Measurements from ENCODE around the gene PATJ.

PATJ gene

DNA sequence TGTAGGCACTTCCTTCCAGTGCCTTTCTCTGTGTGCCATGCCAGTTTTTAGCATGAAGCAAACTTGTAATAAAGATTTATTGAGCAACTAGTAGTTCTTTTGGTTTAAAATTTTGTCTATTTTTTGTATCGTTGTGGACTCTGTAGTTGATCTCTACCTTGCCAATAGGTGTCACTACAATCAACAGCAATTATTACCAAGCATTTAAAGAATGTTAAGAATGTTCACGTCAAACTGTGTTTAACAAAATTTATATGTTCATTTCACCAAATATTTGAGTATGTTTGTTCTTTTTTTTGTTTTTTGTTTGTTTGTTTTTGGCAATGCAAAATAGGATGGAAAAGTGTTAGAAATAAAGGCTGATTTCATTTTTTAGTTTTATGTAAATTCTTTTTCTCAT, 208.1 kb downstream of the PATJ start:
- Histone ChIP-seq H3K4me1 (ENCODE audit: control insufficient read depth, insufficient read depth, low read length) (peaks cover 3% of the 10 kb centered on the region), H3K36me3 (ENCODE audit: control insufficient read depth in 2 of 2, insufficient read depth in 2 of 2, low read length in 2 of 2) (no peaks in the 10 kb centered on the region), H3K27me3 (ENCODE audit: control insufficient read depth in 1 of 2, insufficient read depth in 2 of 2, low read length in 2 of 2) (no peaks in the 10 kb centered on the region), H3K4me3 (ENCODE audit: low read length in 2 of 2) (no peak overlapping the region), H3K27ac (ENCODE audit: low read length) (no peak overlapping the region), H3K9me3 (ENCODE audit: control insufficient read depth in 2 of 2, low read length in 2 of 2) (no peaks in the 10 kb centered on the region), H3K9ac (ENCODE audit: low read length in 2 of 2) (no peak overlapping the region)

- no peak overlapping the region for H3K4me3 ChIP-seq (ENCODE audit: low read length in 2 of 2)
- no peak overlapping the region for H3K9ac ChIP-seq (ENCODE audit: low read length in 2 of 2)
- peaks cover 3% of the 10 kb centered on the region for H3K4me1 ChIP-seq (ENCODE audit: control insufficient read depth, insufficient read depth, low read length)
- H3K9me3 ChIP-seq (ENCODE audit: control insufficient read depth in 2 of 2, low read length in 2 of 2): no peaks in the 10 kb centered on the region
- no peak overlapping the region for H3K27ac ChIP-seq (ENCODE audit: low read length)
- no peaks in the 10 kb centered on the region for H3K27me3 ChIP-seq (ENCODE audit: control insufficient read depth in 1 of 2, insufficient read depth in 2 of 2, low read length in 2 of 2)
- H3K36me3 ChIP-seq (ENCODE audit: control insufficient read depth in 2 of 2, insufficient read depth in 2 of 2, low read length in 2 of 2): no peaks in the 10 kb centered on the region
These were observed 209.7 kb downstream of the PATJ start for GRCh38 chr1:61951731-61952580.

DNA sequence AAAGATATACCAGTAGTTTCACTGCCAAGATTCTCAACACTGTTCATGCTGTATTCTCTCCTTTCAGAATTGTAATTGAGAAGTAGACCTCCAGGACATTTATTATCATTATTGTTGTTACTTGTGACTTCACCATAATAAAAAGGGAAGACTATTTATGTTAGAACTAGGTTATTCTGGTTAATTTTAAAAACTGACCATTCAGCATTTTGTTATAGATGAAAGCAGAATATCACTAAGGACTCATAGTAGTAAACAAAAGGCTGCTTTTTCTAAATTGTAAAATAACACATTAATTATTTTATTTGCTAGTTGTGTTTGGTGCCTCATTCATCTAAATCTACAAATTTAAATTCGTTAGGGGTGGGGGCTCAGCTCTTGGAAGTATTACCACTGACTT, 210.4 kb downstream of the PATJ start:
- Histone ChIP-seq H3K36me3 (ENCODE audit: control insufficient read depth in 2 of 2, insufficient read depth in 2 of 2, low read length in 2 of 2) (no peaks in the 10 kb centered on the region), H3K4me3 (ENCODE audit: low read length in 2 of 2) (no peak overlapping the region), H3K27me3 (ENCODE audit: control insufficient read depth in 1 of 2, insufficient read depth in 2 of 2, low read length in 2 of 2) (no peaks in the 10 kb centered on the region), H3K9me3 (ENCODE audit: control insufficient read depth in 2 of 2, low read length in 2 of 2) (no peaks in the 10 kb centered on the region), H3K9ac (ENCODE audit: low read length in 2 of 2) (no peak overlapping the region), H3K4me1 (ENCODE audit: control insufficient read depth, insufficient read depth, low read length) (peaks cover 3% of the 10 kb centered on the region), H3K27ac (ENCODE audit: low read length) (no peak overlapping the region)

- Histone ChIP-seq H3K9me3 (ENCODE audit: control insufficient read depth in 2 of 2, low read length in 2 of 2) (no peaks in the 10 kb centered on the region), H3K27me3 (ENCODE audit: control insufficient read depth in 1 of 2, insufficient read depth in 2 of 2, low read length in 2 of 2) (no peaks in the 10 kb centered on the region), H3K4me3 (ENCODE audit: low read length in 2 of 2) (no peak overlapping the region), H3K27ac (ENCODE audit: low read length) (no peak overlapping the region), H3K36me3 (ENCODE audit: control insufficient read depth in 2 of 2, insufficient read depth in 2 of 2, low read length in 2 of 2) (no peaks in the 10 kb centered on the region), H3K4me1 (ENCODE audit: control insufficient read depth, insufficient read depth, low read length) (peaks cover 3% of the 10 kb centered on the region), H3K9ac (ENCODE audit: low read length in 2 of 2) (no peak overlapping the region)
These were observed 211.0 kb downstream of the PATJ start for GRCh38 chr1:61953076-61953789.

GRCh38 chr1:61953790-61954150, 211.5 kb downstream of the PATJ start:
- H3K4me3 ChIP-seq (ENCODE audit: low read length in 2 of 2): no peak overlapping the region
- no peaks in the 10 kb centered on the region for H3K27me3 ChIP-seq (ENCODE audit: control insufficient read depth in 1 of 2, insufficient read depth in 2 of 2, low read length in 2 of 2)
- no peaks in the 10 kb centered on the region for H3K9me3 ChIP-seq (ENCODE audit: control insufficient read depth in 2 of 2, low read length in 2 of 2)
- peaks cover 3% of the 10 kb centered on the region for H3K4me1 ChIP-seq (ENCODE audit: control insufficient read depth, insufficient read depth, low read length)
- no peak overlapping the region for H3K9ac ChIP-seq (ENCODE audit: low read length in 2 of 2)
- no peaks in the 10 kb centered on the region for H3K36me3 ChIP-seq (ENCODE audit: control insufficient read depth in 2 of 2, insufficient read depth in 2 of 2, low read length in 2 of 2)
- H3K27ac ChIP-seq (ENCODE audit: low read length): no peak overlapping the region

GRCh38 chr1:61955261-61955660, 213.0 kb downstream of the PATJ start:
- Histone ChIP-seq H3K9ac (ENCODE audit: low read length in 2 of 2) (no peak overlapping the region), H3K4me3 (ENCODE audit: low read length in 2 of 2) (no peak overlapping the region), H3K27ac (ENCODE audit: low read length) (no peak overlapping the region), H3K27me3 (ENCODE audit: control insufficient read depth in 1 of 2, insufficient read depth in 2 of 2, low read length in 2 of 2) (no peaks in the 10 kb centered on the region), H3K9me3 (ENCODE audit: control insufficient read depth in 2 of 2, low read length in 2 of 2) (no peaks in the 10 kb centered on the region), H3K36me3 (ENCODE audit: control insufficient read depth in 2 of 2, insufficient read depth in 2 of 2, low read length in 2 of 2) (no peaks in the 10 kb centered on the region), H3K4me1 (ENCODE audit: control insufficient read depth, insufficient read depth, low read length) (peaks cover 3% of the 10 kb centered on the region)

DNA sequence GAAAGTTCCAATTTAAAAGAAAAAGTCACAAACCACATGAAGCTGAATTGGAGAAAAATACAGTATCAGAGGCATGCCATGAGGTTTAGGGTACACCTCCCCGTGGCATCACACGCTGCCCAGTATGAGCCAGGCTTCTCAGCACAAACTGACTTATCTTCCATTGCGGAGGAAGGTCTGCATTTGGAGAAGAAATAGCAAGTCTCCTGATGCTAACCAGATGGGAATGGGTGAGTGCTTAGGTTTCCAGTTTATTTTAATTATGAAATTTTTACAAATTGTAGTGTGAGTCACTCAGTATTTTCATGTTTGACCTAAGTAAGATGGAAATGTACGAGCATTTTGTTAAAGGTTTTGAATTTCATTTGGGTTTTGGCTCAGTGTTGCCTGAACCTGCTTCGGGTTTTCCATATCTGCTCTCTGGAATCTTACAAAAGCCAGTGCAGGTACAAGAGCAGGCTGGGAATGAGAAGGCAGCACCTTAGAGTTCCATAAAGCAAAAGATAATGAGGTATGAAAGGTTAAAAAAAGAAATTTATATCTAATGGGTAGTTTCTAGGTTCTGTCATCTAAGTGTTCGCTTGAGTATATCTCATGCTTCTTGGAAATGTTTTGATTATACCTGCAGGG, 213.9 kb downstream of the PATJ start:
- Histone ChIP-seq H3K9ac (ENCODE audit: low read length in 2 of 2) (no peak overlapping the region), H3K9me3 (ENCODE audit: control insufficient read depth in 2 of 2, low read length in 2 of 2) (no peaks in the 10 kb centered on the region), H3K36me3 (ENCODE audit: control insufficient read depth in 2 of 2, insufficient read depth in 2 of 2, low read length in 2 of 2) (no peaks in the 10 kb centered on the region), H3K27ac (ENCODE audit: low read length) (no peak overlapping the region), H3K4me3 (ENCODE audit: low read length in 2 of 2) (no peak overlapping the region), H3K27me3 (ENCODE audit: control insufficient read depth in 1 of 2, insufficient read depth in 2 of 2, low read length in 2 of 2) (no peaks in the 10 kb centered on the region), H3K4me1 (ENCODE audit: control insufficient read depth, insufficient read depth, low read length) (peaks cover 3% of the 10 kb centered on the region)

GRCh38 chr1:61956784-61957183, 214.5 kb downstream of the PATJ start:
- H3K36me3 ChIP-seq (ENCODE audit: control insufficient read depth in 2 of 2, insufficient read depth in 2 of 2, low read length in 2 of 2): no peaks in the 10 kb centered on the region
- H3K4me3 ChIP-seq (ENCODE audit: low read length in 2 of 2): no peak overlapping the region
- H3K27me3 ChIP-seq (ENCODE audit: control insufficient read depth in 1 of 2, insufficient read depth in 2 of 2, low read length in 2 of 2): no peaks in the 10 kb centered on the region
- H3K27ac ChIP-seq (ENCODE audit: low read length): no peak overlapping the region
- H3K9ac ChIP-seq (ENCODE audit: low read length in 2 of 2): no peak overlapping the region
- H3K4me1 ChIP-seq (ENCODE audit: control insufficient read depth, insufficient read depth, low read length): peaks cover 3% of the 10 kb centered on the region
- H3K9me3 ChIP-seq (ENCODE audit: control insufficient read depth in 2 of 2, low read length in 2 of 2): no peaks in the 10 kb centered on the region

DNA sequence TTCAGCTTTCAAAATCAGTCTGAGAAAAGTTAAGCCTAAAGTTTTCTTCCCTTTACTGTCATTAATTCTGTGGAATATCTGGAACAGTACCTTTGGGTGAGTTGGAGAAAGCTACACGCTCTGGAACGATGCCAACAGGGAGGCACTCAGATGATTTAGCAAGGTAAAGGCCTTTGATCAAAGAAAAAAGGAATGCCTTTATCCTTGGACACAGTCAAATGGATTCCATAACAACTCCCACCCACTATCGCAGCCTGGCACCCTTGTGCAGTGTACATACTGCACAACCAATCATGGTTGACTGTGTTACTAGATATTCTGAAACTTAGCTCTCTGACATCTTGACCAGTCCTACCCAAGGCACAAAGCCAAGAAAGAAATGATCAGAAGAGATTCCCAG, 218.7 kb downstream of the PATJ start:
- no peak overlapping the region for H3K9ac ChIP-seq (ENCODE audit: low read length in 2 of 2)
- H3K27ac ChIP-seq (ENCODE audit: low read length): no peak overlapping the region
- H3K9me3 ChIP-seq (ENCODE audit: control insufficient read depth in 2 of 2, low read length in 2 of 2): no peaks in the 10 kb centered on the region
- H3K4me1 ChIP-seq (ENCODE audit: control insufficient read depth, insufficient read depth, low read length): no peaks in the 10 kb centered on the region
- no peaks in the 10 kb centered on the region for H3K36me3 ChIP-seq (ENCODE audit: control insufficient read depth in 2 of 2, insufficient read depth in 2 of 2, low read length in 2 of 2)
- H3K27me3 ChIP-seq (ENCODE audit: control insufficient read depth in 1 of 2, insufficient read depth in 2 of 2, low read length in 2 of 2): no peaks in the 10 kb centered on the region
- no peak overlapping the region for H3K4me3 ChIP-seq (ENCODE audit: low read length in 2 of 2)

DNA sequence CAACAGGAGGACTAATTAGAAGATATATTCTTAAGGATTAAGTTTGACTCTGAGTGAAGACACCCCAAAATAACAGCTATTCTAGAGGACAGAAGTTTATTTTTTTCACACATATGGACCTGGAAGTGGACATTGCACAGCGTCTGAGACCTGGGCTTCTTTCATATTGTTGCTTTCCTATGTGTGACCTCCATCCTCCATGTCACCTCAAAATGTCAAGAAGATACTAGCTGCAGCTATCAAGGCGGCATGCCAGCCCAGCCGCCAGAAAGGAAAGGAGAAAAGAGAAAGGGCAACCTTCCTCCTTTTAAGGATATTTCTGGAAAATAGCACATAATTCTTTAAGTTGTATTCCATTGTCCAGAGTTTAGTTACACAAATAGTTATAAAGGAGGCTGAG, 220.4 kb downstream of the PATJ start:
- Histone ChIP-seq H3K27ac (ENCODE audit: low read length) (no peak overlapping the region), H3K9me3 (ENCODE audit: control insufficient read depth in 2 of 2, low read length in 2 of 2) (no peaks in the 10 kb centered on the region), H3K9ac (ENCODE audit: low read length in 2 of 2) (no peak overlapping the region), H3K36me3 (ENCODE audit: control insufficient read depth in 2 of 2, insufficient read depth in 2 of 2, low read length in 2 of 2) (no peaks in the 10 kb centered on the region), H3K4me1 (ENCODE audit: control insufficient read depth, insufficient read depth, low read length) (no peaks in the 10 kb centered on the region), H3K4me3 (ENCODE audit: low read length in 2 of 2) (no peak overlapping the region), H3K27me3 (ENCODE audit: control insufficient read depth in 1 of 2, insufficient read depth in 2 of 2, low read length in 2 of 2) (no peaks in the 10 kb centered on the region)

Measured in stomach smooth muscle (tissue), 2 donors.